Stimulated activated CD4-positive, alpha-beta T cell treated with anti-CD3 and anti-CD28 coated beads, Interleukin-2, amount 100 ng/mL, for 4 hours (primary cell): ENCODE measurements around the gene MSH5.
"Not testable (repeated sequence)": the region's sequence is repeated elsewhere in the genome, so short reads cannot be mapped to it uniquely, and the experiment has no call there.

ENCODE experiments used
- DNase-seq: peaks from one replicate; pipeline ENCODE4 v3.0.0-alpha.2; 2020; ENCODE audit warnings: low read depth

MSH5 gene

DNA sequence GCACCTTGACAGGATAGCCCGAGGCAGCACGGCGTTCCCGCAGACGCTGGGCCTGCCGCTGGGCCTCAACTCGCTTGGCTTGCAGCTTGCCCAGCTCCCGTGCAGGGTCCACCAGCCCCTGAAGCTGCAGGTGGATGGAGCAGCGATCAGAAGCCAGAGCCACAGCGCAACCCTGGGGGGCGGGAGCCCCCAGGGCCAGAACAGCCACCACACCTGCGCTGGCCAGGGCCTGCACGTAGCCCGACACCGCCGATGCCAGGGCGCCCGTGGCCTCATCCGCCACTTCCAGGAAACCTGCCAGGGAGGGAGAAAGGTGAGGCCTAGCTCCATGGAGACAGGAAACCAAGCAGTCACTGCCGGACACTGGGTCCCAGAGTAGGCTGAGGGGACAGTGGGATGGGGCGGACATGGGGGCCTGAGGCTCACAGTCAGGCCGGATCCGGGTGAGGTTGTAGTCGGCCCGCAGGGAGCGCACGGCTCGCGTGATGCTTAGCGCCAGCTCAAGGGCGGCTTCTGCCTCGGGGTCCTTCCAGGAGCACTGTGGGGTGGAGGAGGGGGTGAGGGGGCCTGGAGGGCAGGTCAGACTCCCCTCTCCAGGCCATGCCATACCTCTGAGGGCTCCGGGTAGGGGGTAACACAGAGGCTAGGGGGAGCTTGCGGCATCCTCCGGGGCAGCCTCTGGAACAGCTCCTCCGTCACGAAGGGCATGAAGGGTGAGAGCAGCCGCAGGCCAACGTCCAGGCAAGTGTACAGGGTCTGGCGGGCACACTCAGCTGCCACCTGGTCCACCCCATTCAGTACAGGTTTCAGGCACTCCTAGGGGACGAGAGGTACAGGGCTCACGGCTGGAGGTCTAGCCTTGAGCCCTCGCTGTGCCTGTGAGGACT, 39.4 kb downstream of the MSH5 start:
- DNase-seq = no peak

GRCh38 chr6:31779908-31780307, 40.1 kb downstream of the MSH5 start:
- no peak for DNase-seq

DNA sequence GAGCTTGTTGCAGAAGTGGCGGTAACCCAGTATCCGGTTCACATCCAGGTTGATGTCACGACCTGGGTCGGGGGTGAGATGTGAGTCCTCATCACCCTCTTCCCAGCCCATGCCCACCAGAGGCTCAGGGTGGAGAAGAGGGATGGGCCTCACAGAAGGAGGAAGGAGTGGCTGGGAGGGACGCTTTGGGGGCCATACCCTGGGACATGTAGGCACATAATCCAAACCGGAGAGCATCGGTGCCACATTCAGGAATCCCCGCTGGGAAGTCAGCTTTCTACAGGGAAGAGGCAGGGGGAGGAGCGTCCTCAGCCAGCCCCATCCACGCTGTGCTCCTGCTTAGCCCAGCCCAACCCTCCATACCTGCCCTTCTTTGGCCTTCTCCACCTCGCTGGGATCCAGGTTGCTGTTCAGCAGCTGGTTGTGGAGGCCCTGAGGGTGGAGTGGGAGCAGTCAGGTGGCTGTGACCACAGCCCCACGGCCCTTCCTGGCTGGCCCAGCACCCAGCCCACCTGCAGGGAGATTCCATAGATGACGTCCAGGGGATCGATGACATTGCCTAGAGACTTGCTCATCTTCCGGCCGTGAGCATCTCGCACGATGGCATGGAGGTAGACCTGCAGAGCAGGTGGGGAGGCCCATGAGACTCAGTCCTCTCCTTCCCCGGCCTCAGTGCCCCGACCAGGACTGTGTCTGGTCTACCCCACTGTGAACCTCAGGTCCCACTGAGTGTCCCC, 40.9 kb downstream of the MSH5 start:
- no peak for DNase-seq

DNA sequence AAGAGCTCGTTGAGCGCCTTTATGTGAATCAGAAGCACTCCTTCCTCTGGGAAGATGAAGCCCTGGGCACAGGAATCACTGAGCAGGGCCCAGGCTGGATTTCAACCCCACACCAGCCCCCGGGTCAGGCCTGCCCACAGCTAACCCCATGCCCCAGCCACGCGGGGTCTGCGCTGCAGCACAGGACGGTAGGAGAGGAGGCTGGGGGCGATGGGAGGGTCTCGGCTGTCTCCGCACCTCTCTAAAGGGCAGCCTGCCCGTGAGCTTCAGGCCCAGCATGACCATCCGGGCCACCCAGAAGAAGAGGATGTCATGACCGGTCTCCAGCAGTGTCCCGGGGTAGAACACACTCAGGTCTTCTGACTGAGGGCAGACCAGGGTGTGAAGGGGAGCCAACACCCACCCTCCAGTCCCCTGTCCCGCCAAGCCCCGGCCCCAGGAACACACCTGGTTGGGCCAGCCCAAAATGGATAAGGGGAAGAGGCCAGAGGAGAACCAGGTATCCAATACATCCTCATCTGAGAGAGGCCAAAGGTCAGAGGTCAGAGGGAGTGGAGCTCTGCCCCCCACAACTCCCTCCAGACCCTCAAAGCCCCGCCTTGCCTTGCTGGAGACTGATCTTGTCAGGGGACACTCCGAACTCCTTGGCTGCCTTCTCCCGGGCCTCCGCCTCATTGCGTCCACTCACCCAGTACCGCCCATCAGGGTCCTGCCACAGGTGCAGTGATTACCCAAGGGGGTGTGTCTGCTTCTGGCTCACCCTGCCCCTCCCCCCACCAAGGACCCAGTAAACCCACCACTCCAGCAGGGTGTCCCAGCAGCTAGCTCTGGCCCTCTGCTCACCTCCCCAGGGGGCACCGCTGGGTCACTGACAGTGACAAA, 41.7 kb downstream of the MSH5 start:
- no peak for DNase-seq

DNA sequence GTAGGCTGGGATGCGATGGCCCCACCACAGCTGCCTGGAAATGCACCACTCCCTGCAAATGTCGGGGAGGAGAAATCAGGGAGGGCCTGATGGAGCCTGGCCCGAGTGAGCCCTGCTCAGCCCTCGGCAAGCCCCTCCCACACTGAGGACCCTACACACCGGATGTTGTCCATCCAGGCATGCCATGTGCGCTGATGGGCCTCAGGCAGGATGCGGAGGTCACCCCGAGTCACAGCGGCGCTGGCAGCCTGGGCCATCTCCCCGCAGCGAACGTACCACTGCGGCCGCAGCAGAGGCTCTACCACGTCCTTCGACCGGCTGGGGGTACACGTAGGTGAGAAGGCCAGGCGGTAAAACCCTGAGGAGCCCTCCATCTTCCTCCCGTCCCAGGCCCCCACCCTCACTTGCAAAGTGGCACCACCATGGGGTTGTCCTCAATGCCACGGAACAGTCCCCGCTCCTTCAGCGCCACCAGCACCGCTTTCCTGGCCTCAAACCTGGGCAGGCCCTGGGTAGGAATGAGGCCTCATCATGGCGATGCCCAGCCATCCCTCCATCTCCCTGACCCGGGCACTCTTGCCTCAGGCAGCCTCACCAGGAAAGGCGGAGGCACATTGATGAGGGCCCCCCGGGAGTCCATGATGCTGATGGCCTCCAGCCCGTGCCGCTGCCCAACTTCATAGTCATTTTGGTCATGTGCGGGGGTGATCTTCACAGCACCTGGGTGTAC, 42.5 kb downstream of the MSH5 start:
- DNase-seq = no peak

DNA sequence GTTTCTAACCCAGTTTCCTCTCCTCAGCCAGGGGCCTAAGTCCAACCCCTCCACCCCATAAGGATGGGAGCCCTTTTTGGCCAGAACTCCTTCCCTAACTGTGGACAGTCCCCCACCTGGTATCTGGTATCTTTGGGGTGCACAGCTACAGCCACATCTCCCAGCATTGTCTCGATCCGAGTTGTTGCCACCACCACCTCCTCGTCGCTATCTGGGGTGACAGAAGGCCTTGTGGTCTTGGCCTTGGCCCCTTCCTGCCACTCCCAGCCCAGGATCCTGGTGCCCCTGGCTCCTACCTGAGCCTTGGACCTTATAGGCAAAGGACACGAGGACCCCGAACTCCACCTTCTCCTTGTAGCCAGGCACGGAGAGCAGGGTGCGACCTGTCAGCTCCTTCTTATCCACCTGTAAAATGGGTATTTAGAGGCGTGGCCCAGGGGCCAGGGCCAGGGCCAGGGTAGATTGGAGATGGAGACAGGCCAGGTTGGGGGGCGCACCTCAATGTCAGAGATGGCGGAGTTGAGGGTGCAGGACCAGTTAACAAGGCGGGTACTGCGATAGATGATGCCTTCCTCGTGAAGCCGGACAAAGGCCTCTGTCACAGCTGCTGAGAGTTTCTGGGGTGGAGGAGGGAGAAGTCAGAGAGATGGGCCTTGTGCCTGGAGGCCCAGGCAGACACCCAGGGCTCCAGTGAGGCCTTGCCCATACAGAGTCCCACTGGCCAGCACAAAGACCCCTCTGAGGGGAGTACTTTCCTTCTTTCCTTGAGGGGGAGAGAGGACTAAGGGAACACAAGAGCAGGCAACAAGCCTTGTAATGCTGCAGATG, 44.5 kb downstream of the MSH5 start:
- DNase-seq = no peak

DNA sequence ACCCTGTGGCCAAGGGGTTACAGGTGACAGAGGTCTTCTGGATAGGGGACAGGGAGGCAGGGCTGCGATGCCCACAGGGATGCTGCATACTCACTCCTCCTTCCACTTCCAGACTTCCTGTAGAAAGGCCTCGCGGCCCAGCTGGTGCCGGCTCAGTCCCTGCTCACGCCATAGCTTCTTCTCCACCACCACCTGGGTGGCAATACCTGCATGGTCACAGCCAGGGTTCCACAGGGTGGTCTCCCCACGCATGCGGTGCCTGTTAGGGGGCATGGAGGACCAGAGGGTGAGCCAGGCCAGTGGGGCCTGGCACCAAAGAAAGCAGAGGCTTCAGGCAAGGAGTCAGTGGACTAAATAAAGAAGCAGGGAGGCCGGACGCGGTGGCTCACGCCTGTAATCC, 45.7 kb downstream of the MSH5 start:
- DNase-seq = no peak

DNA sequence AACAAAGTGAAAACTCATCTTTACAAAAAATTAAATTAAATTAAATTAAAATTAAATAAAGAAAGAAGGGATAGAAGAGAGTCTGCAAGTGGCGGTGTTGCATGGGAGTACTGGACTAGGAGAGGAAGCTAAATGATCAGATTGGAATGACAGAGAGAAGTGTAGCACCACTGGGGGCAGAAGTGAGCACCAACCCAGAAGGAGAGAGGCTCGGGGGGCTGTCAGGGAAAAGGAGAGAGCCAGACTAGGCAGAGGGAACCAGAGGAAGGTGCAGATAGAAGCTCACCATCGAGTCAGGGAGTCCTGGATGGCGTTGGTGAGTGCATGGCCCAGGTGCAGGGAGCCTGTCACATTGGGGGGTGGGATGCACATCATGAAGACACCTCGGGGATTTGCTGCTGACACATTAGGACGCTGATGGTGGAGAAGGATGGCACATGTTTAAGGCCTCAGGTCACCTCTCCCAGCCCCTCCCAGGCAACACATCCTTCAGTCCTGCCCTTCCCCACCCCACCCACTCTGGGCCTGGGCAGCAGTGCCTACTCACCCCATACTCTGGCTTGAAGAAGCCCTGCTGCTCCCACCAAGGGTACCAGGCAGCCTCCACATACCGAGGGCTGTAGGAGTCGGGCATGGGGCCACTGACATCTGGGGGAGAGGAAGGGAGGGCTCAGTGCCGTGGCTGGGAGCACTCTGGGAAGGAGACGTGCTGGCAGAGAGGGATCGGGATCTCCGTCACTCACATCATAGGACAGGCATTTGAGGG, 51.7 kb downstream of the MSH5 start:
- DNase-seq = no peak

DNA sequence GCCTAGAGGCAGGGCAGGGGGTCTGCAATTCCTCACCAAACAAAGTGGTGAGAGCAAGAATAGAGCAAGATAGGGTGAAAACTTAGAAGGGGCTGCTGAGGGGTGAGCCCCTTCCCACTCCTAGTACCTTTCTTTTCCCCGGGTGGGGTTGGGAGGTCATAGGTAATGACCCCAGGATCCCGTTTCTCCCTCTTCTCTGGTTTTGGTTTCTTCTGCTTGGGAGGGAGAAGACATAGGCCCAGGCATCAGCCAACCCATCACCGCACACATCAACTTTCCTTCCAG, 52.2 kb downstream of the MSH5 start:
- no peak for DNase-seq

DNA sequence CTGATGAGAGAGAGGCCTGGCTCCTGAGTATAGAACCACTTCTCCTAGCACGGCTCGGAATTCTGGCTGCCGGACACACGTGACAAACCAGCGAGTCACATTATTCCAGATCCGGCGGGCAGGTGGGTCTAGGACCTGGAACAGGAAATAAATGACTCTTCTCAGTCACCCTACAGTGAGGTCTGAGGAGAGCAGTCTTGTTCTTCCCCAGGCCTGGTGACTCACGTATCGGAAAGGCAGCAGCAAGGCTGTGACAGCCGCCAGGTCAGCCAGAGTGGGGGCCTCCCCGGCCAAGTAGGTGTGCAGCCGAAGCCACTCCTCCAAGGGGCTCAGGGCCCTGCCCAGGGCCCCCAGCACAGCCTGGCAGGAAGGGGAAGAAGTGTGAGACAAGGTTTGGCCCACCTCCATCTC, 53.0 kb downstream of the MSH5 start:
- no peak for DNase-seq

DNA sequence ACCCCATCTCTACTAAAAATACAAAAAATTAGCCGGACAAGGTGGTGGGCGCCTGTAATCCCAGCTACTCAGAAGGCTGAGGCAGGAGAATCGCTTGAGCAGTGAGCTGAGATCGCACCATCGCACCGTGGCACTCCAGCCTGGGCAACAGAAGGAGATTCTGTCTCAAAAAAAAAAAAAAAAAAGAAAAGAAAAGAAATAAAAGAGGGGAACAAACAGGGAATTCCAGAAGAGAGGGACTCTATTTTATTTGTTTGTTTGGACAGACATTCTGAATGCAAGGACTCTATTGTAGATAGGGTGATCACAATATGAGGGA, 54.1 kb downstream of the MSH5 start:
- not testable (repeated sequence) for DNase-seq

- no peak for DNase-seq
Observed at GRCh38 chr6:31794294-31794865, 54.6 kb downstream of the MSH5 start.

DNA sequence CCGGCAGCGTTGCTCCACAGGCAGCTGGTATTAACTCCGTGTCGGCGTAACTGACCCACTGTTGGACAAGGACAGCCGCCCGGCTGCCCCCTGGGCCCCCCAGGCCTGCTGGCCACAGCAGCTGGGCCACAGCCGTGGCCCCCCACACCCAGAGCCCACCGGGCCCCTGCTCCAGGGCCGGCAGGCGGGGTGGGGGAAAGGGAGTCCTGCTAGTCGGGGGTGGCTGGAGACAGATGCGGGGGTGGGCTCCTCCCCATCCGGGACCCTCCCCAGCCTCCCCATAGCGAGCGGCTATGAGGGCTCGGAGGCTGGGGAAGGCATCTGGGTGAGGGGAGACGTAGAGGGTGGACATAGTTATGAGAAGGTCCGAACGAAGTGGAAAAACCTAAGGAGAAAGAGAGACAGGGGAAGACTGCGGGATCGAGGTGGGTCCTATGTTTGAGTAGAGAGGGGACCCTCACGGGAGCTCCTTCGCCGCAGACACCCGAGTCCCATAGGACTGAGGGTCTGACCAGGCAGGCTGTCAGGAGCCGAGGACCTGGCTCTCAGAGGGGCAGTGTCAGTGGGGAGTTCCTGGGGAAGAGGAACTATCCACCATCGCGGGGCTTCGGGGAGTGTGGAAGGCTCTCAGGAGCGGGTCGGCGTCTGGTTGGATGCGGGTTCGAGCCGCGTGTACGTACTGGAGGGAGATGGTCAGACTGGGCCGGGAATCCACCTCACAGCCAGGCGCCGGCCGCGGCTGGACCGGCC, 55.2 kb downstream of the MSH5 start:
- no peak for DNase-seq

GRCh38 chr6:31795616-31796298, 56.0 kb downstream of the MSH5 start, which contains the start of gene VARS1:
Gene VARS1, minus strand, starts transcription at chr6:31795752. Its CDS starts 535 bp downstream, at chr6:31795217.
- peak; percentile 73 for DNase-seq

GRCh38 chr6:31796993-31797385, 57.2 kb downstream of the MSH5 start:
- DNase-seq = no peak

DNA sequence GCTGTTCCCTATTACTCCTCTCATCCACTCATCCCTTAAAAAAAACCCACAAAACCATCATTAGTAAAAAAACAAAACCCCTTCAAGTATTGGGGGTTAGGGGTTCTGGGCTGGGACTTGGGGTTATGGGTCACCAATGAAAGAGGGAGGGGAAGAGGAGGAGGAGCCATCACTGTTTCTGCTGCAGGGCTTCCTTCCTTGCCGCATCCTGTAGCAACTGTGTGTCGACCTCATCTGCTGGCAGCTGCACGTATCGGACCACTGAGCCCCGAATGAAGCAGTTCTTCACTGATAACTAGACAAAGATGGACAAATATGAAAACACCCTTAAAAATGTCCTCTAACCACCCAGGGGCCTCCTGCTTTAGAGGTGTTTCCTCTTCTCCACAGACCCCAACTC, 57.8 kb downstream of the MSH5 start:
- DNase-seq = no peak

DNA sequence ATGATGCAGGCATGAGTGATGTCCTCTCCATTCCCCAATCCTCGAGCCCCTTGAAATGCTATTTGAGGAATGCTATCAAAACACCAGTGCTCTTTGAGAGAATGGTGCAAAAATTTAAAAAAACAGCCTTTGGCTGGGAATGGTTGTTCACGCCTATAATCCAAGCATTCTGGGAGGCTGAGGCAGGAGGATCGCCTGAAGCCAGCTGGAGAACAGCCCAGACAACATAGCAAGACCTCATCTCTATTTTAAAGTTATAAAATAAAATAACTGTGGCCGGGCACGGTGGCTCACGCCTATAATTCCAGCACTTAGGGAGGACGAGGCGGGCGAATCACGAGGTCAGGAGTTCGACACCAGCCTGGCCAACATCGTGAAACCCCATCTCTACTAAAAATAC, 60.0 kb downstream of the MSH5 start:
- no peak for DNase-seq

DNA sequence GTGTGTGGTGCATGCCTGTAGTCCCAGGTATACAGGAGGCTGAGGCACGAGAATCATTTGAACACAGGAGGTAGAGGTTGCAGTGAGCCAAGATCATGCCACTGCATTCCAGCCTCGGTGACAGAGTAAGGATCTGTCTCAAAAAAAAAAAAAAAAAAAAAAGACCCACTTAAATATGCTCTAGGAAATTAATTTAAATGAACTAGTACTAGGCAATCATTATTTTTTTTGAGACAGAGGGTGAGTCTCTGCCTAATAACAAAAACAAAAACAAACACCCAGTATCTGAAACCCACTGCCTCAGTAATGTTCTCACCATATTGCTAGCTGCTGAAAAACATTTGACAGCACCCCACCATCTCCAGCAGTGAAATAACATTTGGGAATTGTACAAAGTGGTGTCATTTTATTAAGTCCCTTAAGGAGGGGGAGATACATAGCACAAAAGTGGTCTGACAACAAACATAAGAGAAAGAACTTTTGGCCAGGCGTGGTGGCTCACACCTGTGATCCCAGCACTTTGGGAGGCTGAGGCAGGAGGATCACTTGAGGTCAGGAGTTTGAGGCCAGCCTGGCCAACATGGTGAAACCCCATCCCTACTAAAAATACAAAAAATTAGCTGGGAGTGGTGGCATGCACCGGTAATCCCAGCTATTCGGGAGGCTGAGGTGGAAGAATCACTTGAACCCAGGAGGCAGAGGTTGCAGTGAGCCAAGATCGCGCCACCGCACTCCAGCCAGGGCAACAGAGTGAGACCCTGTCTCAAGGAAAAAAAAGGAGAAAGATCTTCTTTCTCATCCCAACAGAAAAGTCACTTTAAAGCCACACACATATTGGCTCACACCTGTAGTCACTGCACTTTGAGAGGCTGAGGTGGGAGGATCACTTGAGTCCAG, 61.5 kb downstream of the MSH5 start:
- not testable (repeated sequence) for DNase-seq
